ENCODE measurements around the gene NKX3-2.
A peak's percentile ranks its signal among the peaks of the same experiment; 100 is the strongest.

The NKX3-2 gene

DNA sequence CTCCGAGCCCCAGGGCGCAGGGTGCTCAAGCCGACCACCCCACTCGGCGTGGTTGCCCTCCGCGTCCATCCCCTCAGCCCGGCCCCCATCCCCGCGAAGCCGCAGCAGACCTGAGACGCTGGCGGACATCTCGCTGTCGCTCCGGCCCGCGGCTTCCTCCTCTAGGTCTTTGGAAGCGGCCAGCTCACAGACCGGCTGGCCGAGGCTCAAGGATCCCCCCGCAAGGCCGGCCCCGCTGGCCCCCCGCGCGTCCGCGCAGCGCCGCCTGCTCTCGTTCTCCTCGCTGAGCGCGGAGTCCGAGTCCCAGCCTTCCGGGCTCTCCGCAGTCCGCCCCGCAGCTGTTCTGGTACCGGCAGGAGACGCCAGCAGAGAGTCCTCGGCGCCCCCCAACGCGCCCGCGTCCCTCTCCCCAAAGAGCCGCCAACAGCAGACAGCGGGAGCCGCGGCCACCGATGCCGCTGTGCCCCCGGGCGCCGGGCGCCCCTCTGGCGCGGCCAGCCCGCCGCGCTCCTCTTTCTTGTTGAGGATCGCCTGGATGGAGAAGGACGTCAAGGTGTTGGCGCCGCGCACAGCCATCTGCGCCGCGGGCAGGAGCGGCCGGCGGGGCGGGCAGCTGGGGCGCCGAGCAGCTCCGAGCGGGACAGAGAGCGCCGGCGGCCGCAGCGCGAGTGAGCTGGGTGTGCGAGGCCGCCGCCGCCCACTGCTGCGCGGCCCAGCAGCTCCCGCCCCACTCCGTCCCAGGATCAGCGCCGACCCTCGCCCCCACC, at the start of gene NKX3-2:
Gene NKX3-2 (minus strand): TSS at position 670 of the 767 bp plus-strand sequence. CDS start 94 bp downstream, at position 576.
- peak within 1 kb of the TSS; percentile 55 for H3K4me3 ChIP-seq (ENCODE audit: low read depth, low read length)
- DNase-seq (ENCODE audit: low read depth) = no peak
- no peak for TF ChIP-seq CTCF (IDR thresholded peaks at IDR 0.05; ENCODE audit: low read depth, low read length, missing control alignments)

DNA sequence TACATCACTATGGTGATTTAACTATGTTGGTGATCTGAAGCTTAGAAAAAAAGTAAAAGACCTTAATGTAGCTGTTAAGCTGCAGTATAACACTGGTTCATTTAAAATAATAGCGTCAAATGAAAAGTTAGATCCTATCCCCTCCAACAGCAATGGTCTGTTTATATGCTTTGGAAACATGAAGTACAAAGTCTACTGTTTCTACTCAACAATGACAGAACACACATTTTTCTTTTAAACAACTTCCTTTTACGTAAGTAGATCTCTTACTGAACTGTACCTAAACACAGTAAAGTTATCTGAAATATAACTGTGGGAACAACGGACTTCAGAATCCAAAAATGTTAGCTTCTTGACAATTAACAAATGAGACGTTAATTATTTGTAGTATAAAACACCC, 47.9 kb upstream of the NKX3-2 start:
- no peak overlapping the region for H3K4me3 ChIP-seq (ENCODE audit: low read depth, low read length)
- TF ChIP-seq CTCF (IDR thresholded peaks at IDR 0.05; ENCODE audit: low read depth, low read length, missing control alignments) = no peak
- no peak for DNase-seq (ENCODE audit: low read depth)

GRCh38 chr4:13590766-13591165, 46.5 kb upstream of the NKX3-2 start:
- no peak for DNase-seq (ENCODE audit: low read depth)
- no peak for TF ChIP-seq CTCF (IDR thresholded peaks at IDR 0.05; ENCODE audit: low read depth, low read length, missing control alignments)
- H3K4me3 ChIP-seq (ENCODE audit: low read depth, low read length) = no peak overlapping the region

DNA sequence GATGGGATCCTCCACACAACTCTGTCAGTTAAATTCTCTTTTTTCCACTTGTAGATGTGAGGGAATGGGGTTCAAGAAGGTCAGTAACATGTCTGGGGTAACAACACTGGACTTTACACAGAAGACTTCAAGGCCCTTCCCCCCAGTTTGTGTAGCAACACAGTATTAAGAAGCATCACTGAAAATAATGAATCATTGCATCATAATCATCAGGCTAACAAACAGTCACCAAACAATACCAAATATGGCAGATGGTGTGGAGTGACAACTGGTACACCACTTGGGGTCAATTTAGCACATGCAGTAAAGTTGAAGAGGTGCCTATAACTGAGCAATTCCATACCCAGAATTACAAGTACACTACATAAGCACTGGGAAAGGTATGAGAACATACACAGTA, 44.6 kb upstream of the NKX3-2 start:
- TF ChIP-seq CTCF (IDR thresholded peaks at IDR 0.05; ENCODE audit: low read depth, low read length, missing control alignments) = no peak
- no peak for DNase-seq (ENCODE audit: low read depth)
- H3K4me3 ChIP-seq (ENCODE audit: low read depth, low read length) = no peak overlapping the region

DNA sequence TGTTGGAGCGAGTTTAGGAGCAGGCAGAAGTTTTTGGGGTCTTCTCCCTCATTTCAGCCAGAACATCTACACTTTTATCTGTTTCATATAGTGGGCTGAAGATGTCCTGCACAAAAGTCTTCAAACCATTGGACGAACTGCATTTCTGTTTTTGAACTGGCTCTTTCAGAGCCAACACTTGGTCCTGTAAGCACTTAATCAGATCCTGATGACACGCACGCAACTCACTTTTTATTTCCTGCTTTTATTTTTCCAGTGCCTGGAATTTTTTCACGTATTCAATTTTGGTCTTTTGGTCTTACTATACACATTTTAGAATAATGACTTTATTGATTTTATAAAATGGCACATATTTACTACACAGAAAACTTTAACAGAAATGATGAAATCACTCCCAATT, 40.2 kb upstream of the NKX3-2 start:
- no peak overlapping the region for H3K4me3 ChIP-seq (ENCODE audit: low read depth, low read length)
- TF ChIP-seq CTCF (IDR thresholded peaks at IDR 0.05; ENCODE audit: low read depth, low read length, missing control alignments) = no peak
- no peak for DNase-seq (ENCODE audit: low read depth)

- H3K4me3 ChIP-seq (ENCODE audit: low read depth, low read length) = no peak overlapping the region
- DNase-seq (ENCODE audit: low read depth) = no peak
- no peak for TF ChIP-seq CTCF (IDR thresholded peaks at IDR 0.05; ENCODE audit: low read depth, low read length, missing control alignments)
These were observed 35.7 kb upstream of the NKX3-2 start for GRCh38 chr4:13580036-13580435.

- no peak overlapping the region for H3K4me3 ChIP-seq (ENCODE audit: low read depth, low read length)
- no peak for DNase-seq (ENCODE audit: low read depth)
- TF ChIP-seq CTCF (IDR thresholded peaks at IDR 0.05; ENCODE audit: low read depth, low read length, missing control alignments) = no peak
These were observed 33.4 kb upstream of the NKX3-2 start for GRCh38 chr4:13577660-13578059.
